Measurements from ENCODE around the gene UTP11.
"Not testable (repeated sequence)": the region's sequence is repeated elsewhere in the genome, so short reads cannot be mapped to it uniquely, and the experiment has no call there.

The UTP11 gene

GRCh38 chr1:38012363-38013226 lies at the start of gene UTP11:
UTP11 (plus strand) TSS chr1:38012734; CDS start chr1:38012803, 69 bp downstream.
- peak; percentile 99 for DNase-seq

- not testable (repeated sequence) for DNase-seq
Observed at GRCh38 chr1:37964106-37964505, 48.4 kb upstream of the UTP11 start.

- DNase-seq = no peak
Observed at GRCh38 chr1:37965301-37965700, 47.2 kb upstream of the UTP11 start.

- not testable (repeated sequence) for DNase-seq
Observed at GRCh38 chr1:37973684-37974083, 38.9 kb upstream of the UTP11 start.

GRCh38 chr1:37974567-37974966 lies 38.0 kb upstream of the UTP11 start:
- no peak for DNase-seq

- DNase-seq = not testable (repeated sequence)
Observed at GRCh38 chr1:37975083-37975482, 37.5 kb upstream of the UTP11 start.

GRCh38 chr1:37978541-37978940 lies 34.0 kb upstream of the UTP11 start:
- no peak for DNase-seq

- no peak for DNase-seq
Observed at GRCh38 chr1:37983546-37983945, 29.0 kb upstream of the UTP11 start.

GRCh38 chr1:37987679-37988078 lies 24.9 kb upstream of the UTP11 start:
- DNase-seq = no peak

GRCh38 chr1:37989361-37989930 lies 23.1 kb upstream of the UTP11 start:
- no peak for DNase-seq

- no peak for DNase-seq
Observed at GRCh38 chr1:37994886-37995566, 17.5 kb upstream of the UTP11 start.

- no peak for DNase-seq
Observed at GRCh38 chr1:37995751-37996345, 16.7 kb upstream of the UTP11 start.

- no peak for DNase-seq
Observed at GRCh38 chr1:37997256-37998088, 15.1 kb upstream of the UTP11 start.

- no peak for DNase-seq
Observed at GRCh38 chr1:37998089-37998808, 14.3 kb upstream of the UTP11 start.

- DNase-seq = no peak
Observed at GRCh38 chr1:37998913-37999429, 13.6 kb upstream of the UTP11 start.

GRCh38 chr1:37999430-38000232 lies 12.9 kb upstream of the UTP11 start:
- no peak for DNase-seq

- no peak for DNase-seq
Observed at GRCh38 chr1:38000233-38000528, 12.4 kb upstream of the UTP11 start.

- DNase-seq = no peak
Observed at GRCh38 chr1:38000529-38001455, 11.7 kb upstream of the UTP11 start.
